Myometrial cell (primary cell): ENCODE measurements around the gene SLC9A6. TPM values are rescaled to one million over a fixed set of nuclear protein-coding genes. Genes with fewer than 3 reads are reported as not detected.

ENCODE experiments used
- total RNA-seq: library from RNA; depleted of rRNA; stranded (reverse); fragments of >200 nt; gene quantifications from 2 replicates; pipeline ENCODE4 v1.2.3, GENCODE V29; 2015

Gene SLC9A6
- total RNA-seq = 20.8 and 21.6 TPM in 2 replicates

DNA sequence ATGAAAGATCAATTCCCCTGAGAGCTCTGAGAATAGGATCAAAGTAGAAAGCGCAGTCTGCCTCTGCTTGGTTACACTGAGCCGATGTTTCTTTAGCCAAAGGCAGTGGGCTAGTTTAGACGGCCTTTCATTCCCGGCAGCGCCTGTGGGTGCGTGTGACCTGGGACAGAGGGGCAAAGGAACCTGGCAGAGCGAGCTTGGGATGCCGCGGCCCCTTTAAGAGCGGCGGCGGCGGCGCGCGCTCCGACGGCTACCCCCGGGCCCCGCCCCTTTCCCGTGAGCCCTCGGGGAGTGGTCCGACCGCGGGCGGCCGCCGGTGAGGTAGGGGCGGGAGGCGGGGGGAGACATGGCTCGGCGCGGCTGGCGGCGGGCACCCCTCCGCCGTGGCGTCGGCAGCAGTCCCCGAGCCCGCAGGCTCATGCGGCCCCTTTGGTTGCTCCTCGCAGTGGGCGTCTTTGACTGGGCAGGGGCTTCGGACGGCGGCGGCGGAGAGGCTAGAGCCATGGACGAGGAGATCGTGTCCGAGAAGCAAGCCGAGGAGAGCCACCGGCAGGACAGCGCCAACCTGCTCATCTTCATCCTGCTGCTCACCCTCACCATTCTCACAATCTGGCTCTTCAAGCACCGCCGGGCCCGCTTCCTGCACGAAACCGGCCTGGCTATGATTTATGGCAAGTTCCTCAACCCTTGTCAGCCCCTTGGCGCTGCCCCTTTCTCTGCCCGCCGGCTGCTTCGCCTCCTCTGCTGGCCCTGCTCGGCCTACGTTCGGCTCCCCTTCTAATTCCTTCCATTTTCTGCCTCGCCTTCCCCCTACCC, at the start of gene SLC9A6:
Gene SLC9A6 (plus strand): TSS at position 279 of the 816 bp plus-strand sequence. CDS start 224 bp downstream, at position 503.

GRCh38 chrX:135973548-135974278, 11.5 kb upstream of the SLC9A6 start, which contains the start of gene MMGT1:
MMGT1 (minus strand) TSS chrX:135973988; CDS start chrX:135973675, 313 bp downstream.

Other genes starting within 250 kb of the SLC9A6 start
- gene CT45A3, start 217.2 kb upstream of the SLC9A6 start, total RNA-seq = not detected in 2 replicates
- gene CT45A5, start 199.9 kb upstream of the SLC9A6 start, total RNA-seq = not detected in 2 replicates
- gene CT45A6, start 182.6 kb upstream of the SLC9A6 start, total RNA-seq = not detected in 2 replicates
- gene CT45A2, start 165.4 kb upstream of the SLC9A6 start, total RNA-seq = not detected in 2 replicates
- gene CT45A7, start 148.2 kb upstream of the SLC9A6 start, total RNA-seq = not detected in 2 replicates
- gene CT45A8, start 130.9 kb upstream of the SLC9A6 start, total RNA-seq = not detected in 2 replicates
- gene CT45A9, start 113.6 kb upstream of the SLC9A6 start, total RNA-seq = not detected in 2 replicates
- gene CT45A10, start 92.0 kb upstream of the SLC9A6 start, total RNA-seq = not detected in 2 replicates
- not detected in 2 replicates for gene SAGE1, start 91.7 kb upstream of the SLC9A6 start, total RNA-seq
- gene MMGT1, start 11.4 kb upstream of the SLC9A6 start, total RNA-seq = 20.2 and 20.5 TPM in 2 replicates
- gene FHL1, start 162.1 kb downstream of the SLC9A6 start, total RNA-seq = 53.0 and 57.1 TPM in 2 replicates